ENCODE measurements around the gene HSPA9. TPM values are rescaled to one million over a fixed set of nuclear protein-coding genes. Genes with fewer than 3 reads are reported as not detected.
"Not testable (repeated sequence)": the region's sequence is repeated elsewhere in the genome, so short reads cannot be mapped to it uniquely, and the experiment has no call there.

Gene HSPA9
- total RNA-seq, 4 donors from 2014 or later = 139 to 250 (median 186) TPM

DNA sequence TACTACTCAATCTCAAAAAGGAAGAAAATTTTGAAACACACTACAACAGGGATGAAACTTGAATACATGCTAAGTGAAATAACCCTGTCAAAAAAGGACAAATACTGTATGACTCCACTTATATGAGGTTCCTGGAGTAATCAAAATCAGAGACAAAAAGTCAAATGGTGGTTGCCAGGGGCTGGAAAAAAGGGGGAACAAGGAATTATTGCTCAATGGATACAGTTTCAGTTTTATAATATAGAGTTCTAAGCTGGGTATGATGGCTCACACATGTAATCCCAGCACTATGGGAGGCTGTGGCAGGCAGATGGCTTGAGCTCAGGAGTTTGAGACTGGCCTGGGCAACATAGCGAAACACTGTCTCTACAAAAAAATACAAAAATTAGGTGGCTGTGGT lies 61.2 kb downstream of the HSPA9 start:
- DNase-seq (ENCODE audit: extremely low spot score) = no peak
- 100% methylated on average over 1 of the region's 1 CpG for WGBS
- Histone ChIP-seq H3K27me3 (no peaks in the 10 kb centered on the region), H3K4me1 (no peaks in the 10 kb centered on the region), H3K9me3 (no peaks in the 10 kb centered on the region), H3K4me3 (no peak overlapping the region), H3K27ac (replicated peaks in 1 of 4) (no peak overlapping the region), H3K36me3 (peaks cover 52 to 98% (median 83%) of the 10 kb centered on the region in 4 donors)
- TF ChIP-seq POLR2A (IDR thresholded peaks at IDR 0.05; ENCODE audit: low read depth) = no peak
- TF ChIP-seq, protein P1, sequence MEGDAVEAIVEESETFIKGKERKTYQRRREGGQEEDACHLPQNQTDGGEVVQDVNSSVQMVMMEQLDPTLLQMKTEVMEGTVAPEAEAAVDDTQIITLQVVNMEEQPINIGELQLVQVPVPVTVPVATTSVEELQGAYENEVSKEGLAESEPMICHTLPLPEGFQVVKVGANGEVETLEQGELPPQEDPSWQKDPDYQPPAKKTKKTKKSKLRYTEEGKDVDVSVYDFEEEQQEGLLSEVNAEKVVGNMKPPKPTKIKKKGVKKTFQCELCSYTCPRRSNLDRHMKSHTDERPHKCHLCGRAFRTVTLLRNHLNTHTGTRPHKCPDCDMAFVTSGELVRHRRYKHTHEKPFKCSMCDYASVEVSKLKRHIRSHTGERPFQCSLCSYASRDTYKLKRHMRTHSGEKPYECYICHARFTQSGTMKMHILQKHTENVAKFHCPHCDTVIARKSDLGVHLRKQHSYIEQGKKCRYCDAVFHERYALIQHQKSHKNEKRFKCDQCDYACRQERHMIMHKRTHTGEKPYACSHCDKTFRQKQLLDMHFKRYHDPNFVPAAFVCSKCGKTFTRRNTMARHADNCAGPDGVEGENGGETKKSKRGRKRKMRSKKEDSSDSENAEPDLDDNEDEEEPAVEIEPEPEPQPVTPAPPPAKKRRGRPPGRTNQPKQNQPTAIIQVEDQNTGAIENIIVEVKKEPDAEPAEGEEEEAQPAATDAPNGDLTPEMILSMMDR (IDR thresholded peaks at IDR 0.05) = no peak
- TF ChIP-seq EP300 (IDR thresholded peaks at IDR 0.05) = no peak
- TF ChIP-seq POLR2AphosphoS5 (IDR thresholded peaks at IDR 0.05) = no peak
- intact Hi-C loops (cut with DNase I) = no loop called here

DNA sequence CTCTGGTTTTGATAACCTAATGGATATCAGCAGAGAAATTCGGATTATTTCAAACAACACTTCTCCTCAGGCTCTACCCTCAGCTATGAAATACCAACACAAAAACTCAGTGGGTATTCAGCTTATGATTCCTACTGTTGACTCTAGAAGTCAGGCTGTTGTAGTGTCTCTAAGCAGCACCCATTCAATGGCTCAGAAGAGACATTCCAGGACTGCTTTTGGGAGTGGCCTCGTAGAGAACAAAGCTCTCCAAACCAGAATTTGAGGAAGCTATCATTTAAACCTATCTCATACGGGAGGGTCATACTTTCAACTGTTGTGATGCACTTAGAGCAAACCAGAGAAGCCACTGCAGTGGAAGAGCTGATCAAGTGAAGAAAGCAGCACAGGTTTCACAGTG lies 66.2 kb downstream of the HSPA9 start:
- no peak for DNase-seq (ENCODE audit: extremely low spot score)
- Histone ChIP-seq H3K4me1 (peaks cover 14 to 16% (median 16%) of the 10 kb centered on the region in 4 donors), H3K27ac (replicated peaks in 1 of 4) (peak overlapping the region in 2 of 4 donors; percentile 10 to 13), H3K27me3 (no peaks in the 10 kb centered on the region), H3K36me3 (peaks cover 41 to 77% (median 65%) of the 10 kb centered on the region in 4 donors), H3K9me3 (no peaks in the 10 kb centered on the region), H3K4me3 (no peak overlapping the region)
- TF ChIP-seq POLR2AphosphoS5 (IDR thresholded peaks at IDR 0.05) = no peak
- TF ChIP-seq EP300 (IDR thresholded peaks at IDR 0.05) = no peak
- TF ChIP-seq, protein P1 (IDR thresholded peaks at IDR 0.05) = no peak
- TF ChIP-seq POLR2A (IDR thresholded peaks at IDR 0.05; ENCODE audit: low read depth) = no peak
- 58% methylated on average over 3 of the region's 3 CpGs for WGBS
- intact Hi-C loops (cut with DNase I) = no loop called here

DNA sequence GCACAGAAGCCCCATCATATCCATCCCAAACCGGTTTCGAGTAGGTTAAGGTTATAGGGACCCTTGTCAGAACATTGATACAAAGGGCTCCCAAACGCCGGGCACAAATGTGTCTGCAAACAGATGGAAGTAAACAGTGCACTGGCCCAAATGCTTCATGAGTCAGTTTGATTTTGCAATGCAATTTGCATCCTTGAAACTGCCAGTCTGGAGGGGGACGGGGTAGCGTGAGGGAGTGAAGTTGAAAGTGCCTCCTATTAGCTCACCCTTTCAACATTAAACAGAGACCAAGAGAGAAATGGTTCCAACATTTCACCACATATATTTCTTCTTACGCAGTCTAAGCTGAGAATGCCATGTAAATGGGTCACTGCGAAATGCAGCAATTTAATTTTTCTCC lies 67.7 kb downstream of the HSPA9 start:
- 83% methylated on average over 8 of the region's 8 CpGs for WGBS
- DNase-seq (ENCODE audit: extremely low spot score); intact Hi-C loops (cut with DNase I); H3K27ac ChIP-seq (replicated peaks in 1 of 4); H3K9me3 ChIP-seq; H3K4me3 ChIP-seq; H3K27me3 ChIP-seq: not testable (repeated sequence)
- peaks cover 18 to 30% (median 29%) of the 10 kb centered on the region in 4 donors for H3K4me1 ChIP-seq
- H3K36me3 ChIP-seq = peaks cover 30 to 63% (median 50%) of the 10 kb centered on the region in 4 donors

DNA sequence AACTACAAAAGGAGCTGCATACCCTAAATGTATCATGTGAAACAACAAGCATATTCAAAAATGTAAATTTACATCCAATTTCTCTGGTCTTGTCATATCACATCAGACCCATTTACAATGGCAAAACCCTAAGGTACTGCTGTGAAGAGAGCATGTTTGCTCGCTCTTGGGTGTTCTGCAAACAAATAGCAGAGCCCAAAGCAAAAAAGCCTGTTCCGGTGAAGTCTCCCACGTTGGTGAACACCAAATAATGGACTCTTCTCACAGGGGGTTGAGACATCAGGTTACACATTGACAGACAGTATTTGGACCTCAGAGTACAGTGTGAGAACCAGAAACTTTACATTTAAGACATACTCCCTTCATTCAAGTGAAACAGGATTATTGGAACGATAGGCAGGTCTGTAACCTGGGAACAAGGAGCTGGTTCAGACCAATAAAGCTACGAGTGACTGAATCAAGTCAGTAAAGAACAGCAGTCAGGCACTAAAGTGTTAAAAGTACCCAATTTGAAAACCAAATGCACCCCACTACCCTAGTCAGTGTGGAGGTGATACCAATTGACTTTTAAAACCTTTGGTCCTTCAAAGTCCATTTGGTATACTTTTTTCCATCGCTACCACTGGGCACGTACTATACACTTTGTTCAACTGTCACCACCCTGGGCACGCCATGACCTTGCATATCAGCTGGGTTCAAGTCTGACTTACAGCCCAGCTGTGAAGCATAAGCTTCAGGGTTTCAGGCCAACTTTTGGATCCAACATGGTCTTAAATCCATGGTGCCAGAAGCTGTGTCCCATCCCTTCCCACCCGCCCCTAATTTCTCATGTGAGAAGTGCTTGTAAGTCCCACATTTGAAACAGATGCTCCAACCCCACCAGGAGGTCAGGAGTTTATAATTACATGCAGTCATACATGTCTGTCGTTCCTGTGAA lies 68.6 kb downstream of the HSPA9 start:
- H3K4me3 ChIP-seq = no peak overlapping the region
- intact Hi-C loops (cut with DNase I) = no loop called here
- 75% methylated on average over 10 of the region's 10 CpGs for WGBS
- no peak for TF ChIP-seq POLR2AphosphoS5 (IDR thresholded peaks at IDR 0.05)
- no peak for TF ChIP-seq POLR2A (IDR thresholded peaks at IDR 0.05; ENCODE audit: low read depth)
- TF ChIP-seq EP300 (IDR thresholded peaks at IDR 0.05) = no peak
- TF ChIP-seq, protein P1 (IDR thresholded peaks at IDR 0.05) = no peak
- H3K4me1 ChIP-seq = peaks cover 18 to 39% (median 38%) of the 10 kb centered on the region in 4 donors
- H3K36me3 ChIP-seq = peaks cover 30 to 59% (median 45%) of the 10 kb centered on the region in 4 donors
- no peaks in the 10 kb centered on the region for H3K9me3 ChIP-seq
- no peak for DNase-seq (ENCODE audit: extremely low spot score)
- no peaks in the 10 kb centered on the region for H3K27me3 ChIP-seq
- H3K27ac ChIP-seq (replicated peaks in 1 of 4) = no peak overlapping the region

DNA sequence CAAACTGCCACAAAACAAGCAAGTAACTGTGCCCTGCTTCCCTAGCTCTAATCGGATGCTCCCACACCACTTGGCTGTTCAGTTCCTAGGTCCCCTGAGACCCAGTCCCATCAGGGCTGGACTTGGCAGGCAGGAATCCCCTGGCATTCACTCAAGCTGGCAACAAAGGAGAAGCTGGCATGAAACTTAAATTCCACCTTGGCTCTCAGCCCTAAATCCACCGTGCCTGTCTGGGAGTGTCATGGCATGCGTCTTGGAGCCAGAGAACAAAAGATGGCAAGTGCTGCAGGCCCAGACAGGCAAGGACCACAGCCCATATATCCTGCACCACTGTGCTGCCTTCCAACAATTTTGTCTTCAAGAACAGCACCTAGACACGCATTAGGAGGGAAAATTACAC lies 70.4 kb downstream of the HSPA9 start:
- Histone ChIP-seq H3K4me3 (no peak overlapping the region), H3K27ac (replicated peaks in 1 of 4) (peak overlapping the region; percentile 55 to 72 (median 61)), H3K9me3 (no peaks in the 10 kb centered on the region), H3K27me3 (no peaks in the 10 kb centered on the region), H3K36me3 (peaks cover 21 to 41% (median 30%) of the 10 kb centered on the region in 4 donors), H3K4me1 (peaks cover 18 to 39% (median 39%) of the 10 kb centered on the region in 4 donors)
- 52% methylated on average over 4 of the region's 4 CpGs for WGBS
- no peak for DNase-seq (ENCODE audit: extremely low spot score)
- intact Hi-C loops (cut with DNase I) = loop anchor here (5.0 kb wide), 1 partner anchor 38 kb away; the partner anchor contains the start of gene ETF1
- TF ChIP-seq POLR2A (IDR thresholded peaks at IDR 0.05; ENCODE audit: low read depth) = no peak
- TF ChIP-seq POLR2AphosphoS5 (IDR thresholded peaks at IDR 0.05) = peak; percentile 23 to 39

Small RNAs within 50 kb of the gene (small RNA-seq; reads per million reads assigned to genes)
- gene RF00154 = 20.8 to 34.1 (median 31.0) reads per million in 3 donors
- 0 reads per million in 3 donors for gene RF01210
- gene SNORD63 = 385 to 465 (median 411) reads per million in 3 donors

Other genes starting within 250 kb of the HSPA9 start
- under 1 TPM in 1 of 4 donors, not detected in 3; 0.17 TPM for gene CDC25C, start 243.6 kb downstream of the HSPA9 start, total RNA-seq
- gene FAM53C, start 237.1 kb downstream of the HSPA9 start, total RNA-seq = 10 to 100 TPM; 22.4 to 40.0 (median 29.6) TPM
- 10 to 100 TPM; 61.3 to 88.8 (median 74.9) TPM for gene KDM3B, start 222.7 kb downstream of the HSPA9 start, total RNA-seq
- gene REEP2, start 136.3 kb downstream of the HSPA9 start, total RNA-seq = 10 to 100 TPM; 24.5 to 55.9 (median 33.6) TPM
- 100 to 1,000 TPM in 1 of 4 donors, 10 to 100 TPM in 2, 1 to 10 TPM in 1; 9.6 to 138 (median 13.5) TPM for gene EGR1, start 109.9 kb downstream of the HSPA9 start, total RNA-seq
- gene ETF1, start 32.2 kb downstream of the HSPA9 start, total RNA-seq = 100 to 1,000 TPM in 3 of 4 donors, 10 to 100 TPM in 1; 90.5 to 154 (median 111) TPM
- 100 to 1,000 TPM; 335 to 423 (median 369) TPM for gene CTNNA1, start 178.0 kb upstream of the HSPA9 start, total RNA-seq